H9 (cell line): ENCODE results near the gene CREB5. TPM values are rescaled to one million over a fixed set of nuclear protein-coding genes. Genes with fewer than 3 reads are reported as not detected.

Experiments
- DNase-seq: peaks from one replicate; pipeline ENCODE4 v3.0.0-alpha.2; 2017
- H2AFZ ChIP-seq: one replicate; pipeline ENCODE4 v1.6.1; 2013; ENCODE audit warnings: mild to moderate bottlenecking, low read length, control low read depth, moderate library complexity
- H2AK5ac ChIP-seq: 2 replicates; pipeline ENCODE4 v1.6.1; 2013; ENCODE audit warnings: low read length, control low read depth, mixed read lengths; ENCODE audit not compliant: insufficient read length
- H2BK120ac ChIP-seq: one replicate; pipeline ENCODE4 v1.6.1; 2013; ENCODE audit warnings: low read depth, mild to moderate bottlenecking, low read length, control low read depth, inconsistent platforms; ENCODE audit not compliant: poor library complexity, severe bottlenecking
- H2BK12ac ChIP-seq: 2 replicates; pipeline ENCODE4 v1.6.1; 2013; ENCODE audit warnings: low read length, control low read depth, mixed read lengths, low read depth; ENCODE audit not compliant: insufficient read length
- H2BK15ac ChIP-seq: 2 replicates; pipeline ENCODE4 v1.6.1; 2013; ENCODE audit warnings: low read depth, low read length, control low read depth
- H2BK20ac ChIP-seq: one replicate; pipeline ENCODE4 v1.6.1; 2013; ENCODE audit warnings: low read depth, mild to moderate bottlenecking, low read length, control low read depth, inconsistent platforms; ENCODE audit not compliant: poor library complexity, severe bottlenecking
- H2BK5ac ChIP-seq: 2 replicates; pipeline ENCODE4 v1.6.1; 2013; ENCODE audit warnings: low read length, control low read depth, mixed read lengths; ENCODE audit not compliant: insufficient read length
- H3K14ac ChIP-seq: 2 replicates; pipeline ENCODE4 v1.6.1; 2013; ENCODE audit warnings: low read length, control low read depth; ENCODE audit not compliant: insufficient read depth
- H3K18ac ChIP-seq: 2 replicates; pipeline ENCODE4 v1.6.1; 2013; ENCODE audit warnings: low read depth, mild to moderate bottlenecking, mixed read lengths, low read length, control low read depth; ENCODE audit not compliant: insufficient read length
- H3K23ac ChIP-seq: 2 replicates; pipeline ENCODE4 v1.6.1; 2013; ENCODE audit warnings: low read length, control low read depth, mixed read lengths, low read depth; ENCODE audit not compliant: insufficient read length
- H3K23me2 ChIP-seq: 2 replicates; pipeline ENCODE4 v1.6.1; 2013; ENCODE audit warnings: low read depth, mild to moderate bottlenecking, mixed read lengths, low read length, control low read depth; ENCODE audit not compliant: insufficient read length, poor library complexity, severe bottlenecking
- H3K27ac ChIP-seq: 2 replicates; pipeline ENCODE4 v1.5.1; 2013; ENCODE audit warnings: low read length, control low read depth, mixed read lengths, low read depth; ENCODE audit not compliant: insufficient read length
- H3K27me3 ChIP-seq: 2 replicates; pipeline ENCODE4 v1.6.1; 2013; ENCODE audit warnings: low read length, control low read depth, inconsistent platforms; ENCODE audit not compliant: insufficient read depth
- H3K4ac ChIP-seq: 2 replicates; pipeline ENCODE4 v1.6.1; 2013; ENCODE audit warnings: low read depth, mild to moderate bottlenecking, control low read depth, inconsistent platforms, low read length, moderate library complexity
- H3K4me1 ChIP-seq: 2 replicates; pipeline ENCODE4 v1.6.1; 2013; ENCODE audit warnings: low read length, control low read depth, inconsistent platforms; ENCODE audit not compliant: insufficient read depth
- H3K4me2 ChIP-seq: 2 replicates; pipeline ENCODE4 v1.6.1; 2013; ENCODE audit warnings: low read length, control low read depth, mixed read lengths; ENCODE audit not compliant: insufficient read length, insufficient read depth
- H3K56ac ChIP-seq: 2 replicates; pipeline ENCODE4 v1.6.1; 2013; ENCODE audit warnings: low read depth, mild to moderate bottlenecking, mixed read lengths, low read length, control low read depth; ENCODE audit not compliant: insufficient read length
- H3K79me1 ChIP-seq: 2 replicates; pipeline ENCODE4 v1.6.1; 2013; ENCODE audit warnings: low read depth, mild to moderate bottlenecking, moderate library complexity, low read length, control low read depth, inconsistent platforms; ENCODE audit not compliant: insufficient read depth, poor library complexity, severe bottlenecking
- H3K79me2 ChIP-seq: 2 replicates; pipeline ENCODE4 v1.6.1; 2013; ENCODE audit warnings: low read length, control low read depth, inconsistent platforms; ENCODE audit not compliant: insufficient read depth
- H3K9ac ChIP-seq: 2 replicates; pipeline ENCODE4 v1.6.1; 2013; ENCODE audit warnings: low read length, control low read depth, mixed read lengths; ENCODE audit not compliant: insufficient read length; ENCODE audit errors: extremely low read depth
- H3K9me3 ChIP-seq: one replicate; pipeline ENCODE4 v1.6.1; 2013; ENCODE audit warnings: low read depth, low read length, inconsistent platforms; ENCODE audit not compliant: control insufficient read depth
- H3T11ph ChIP-seq: one replicate; pipeline ENCODE4 v1.6.1; 2013; ENCODE audit warnings: mild to moderate bottlenecking, low read length, control low read depth, inconsistent platforms
- H4K20me1 ChIP-seq: one replicate; pipeline ENCODE4 v1.6.1; 2013; ENCODE audit not compliant: control insufficient read depth, insufficient read length, insufficient read depth
- H4K5ac ChIP-seq: 2 replicates; pipeline ENCODE4 v1.6.1; 2013; ENCODE audit warnings: low read depth, mild to moderate bottlenecking, mixed read lengths, low read length, control low read depth; ENCODE audit not compliant: insufficient read length
- H4K8ac ChIP-seq: replicated peaks from 2 replicates; pipeline ENCODE4 v1.6.1; 2013; ENCODE audit warnings: low read length, control low read depth, mixed read lengths, low read depth; ENCODE audit not compliant: insufficient read length
- H4K91ac ChIP-seq: 2 replicates; pipeline ENCODE4 v1.6.1; 2013; ENCODE audit warnings: low read depth, mild to moderate bottlenecking, moderate library complexity, mixed read lengths, low read length, control low read depth; ENCODE audit not compliant: insufficient read length
- H3K27ac Mint-ChIP-seq, 3 experiments: 2 replicates in 2 of 3; 3 replicates in 1 of 3; pipeline ENCODE4 v1.8.0; 2020 to 2021; ENCODE audit warnings: mixed read lengths in 3 of 3, mild to moderate bottlenecking in 1 of 3, moderate library complexity in 1 of 3
- H3K27me3 Mint-ChIP-seq: 2 replicates; pipeline ENCODE4 v1.8.0; 2021; ENCODE audit warnings: low read depth, mild to moderate bottlenecking, moderate library complexity, mixed read lengths
- H3K36me3 Mint-ChIP-seq, 3 experiments: 2 replicates in 2 of 3; 3 replicates in 1 of 3; pipeline ENCODE4 v1.8.0; 2020 to 2021; ENCODE audit warnings: low read depth in 3 of 3, mixed read lengths in 3 of 3; ENCODE audit not compliant: insufficient read depth in 1 of 3
- H3K4me1 Mint-ChIP-seq, 2 experiments: 2 replicates each; pipeline ENCODE4 v1.8.0; 2020; ENCODE audit warnings: mixed read lengths in 2 of 2
- H3K4me3 Mint-ChIP-seq, 2 experiments: 2 replicates in 1 of 2; 3 replicates in 1 of 2; pipeline ENCODE4 v1.8.0; 2020 to 2021; ENCODE audit warnings: mild to moderate bottlenecking in 2 of 2, mixed read lengths in 2 of 2, moderate library complexity in 1 of 2
- H3K9me3 Mint-ChIP-seq, 2 experiments: 2 replicates in 1 of 2; 3 replicates in 1 of 2; pipeline ENCODE4 v1.8.0; 2020; ENCODE audit warnings: mild to moderate bottlenecking in 2 of 2, mixed read lengths in 2 of 2, moderate library complexity in 1 of 2
- CTCF ChIP-seq: fragments of 200-600 bp; sonication (generic); conservative IDR thresholded peaks from 3 replicates; pipeline ENCODE4 v1.8.0; 2021; ENCODE audit warnings: antibody characterized with exemption, mild to moderate bottlenecking
- WGBS: extraction: QIAGEN DNeasy Blood & Tissue Kit; methylation state at CpG from one replicate; pipeline ENCODE4 v1.1.7; 2013; ENCODE audit warnings: missing lambda C conversion rate, low lambda C conversion rate, mixed read lengths; ENCODE audit not compliant: insufficient read length; ENCODE audit errors: extremely low coverage; 5-methylcytosine and 5-hydroxymethylcytosine counted together
- total RNA-seq: library from RNA; stranded (reverse); gene quantifications from 2 replicates; pipeline ENCODE4 v1.2.1, GENCODE V29; 2021

CREB5 gene
- total RNA-seq, 1 experiment from 2014 or later = 4.0 TPM

- Histone ChIP-seq H3K9me3 (no peaks in the 10 kb centered on the region), H3K79me1 (no peaks in the 10 kb centered on the region), H3K56ac (no peak overlapping the region), H2BK5ac (no peak overlapping the region), H3K23ac (no peak overlapping the region), H3K27me3 (no peaks in the 10 kb centered on the region), H3K27ac (no peak overlapping the region), H4K20me1 (no peaks in the 10 kb centered on the region), H3K4me1 (peaks cover 4% of the 10 kb centered on the region; the same call in 1 of the 2 replicates), H3K4ac (no peak overlapping the region), H4K91ac (no peak overlapping the region), H3K79me2 (no peaks in the 10 kb centered on the region), H2AK5ac (no peak overlapping the region), H2AFZ (no peak overlapping the region), H3K9ac (no peak overlapping the region), H3T11ph (no peak overlapping the region), H4K8ac (no peak overlapping the region), H2BK20ac (no peak overlapping the region), H2BK12ac (no peak overlapping the region), H3K14ac (no peak overlapping the region), H3K23me2 (no peaks in the 10 kb centered on the region), H2BK15ac (no peak overlapping the region), H4K5ac (no peak overlapping the region), H2BK120ac (no peak overlapping the region), H3K4me2 (no peak overlapping the region), H3K18ac (no peak overlapping the region)
- no CpG with 5 or more reads among the region's 3 CpGs for WGBS
- Mint-ChIP-seq H3K27ac (no peak overlapping the region), H3K4me3 (no peak overlapping the region), H3K27me3 (no peaks in the 10 kb centered on the region), H3K4me1 (peaks cover 6 to 10% of the 10 kb centered on the region in 2 experiments), H3K9me3 (no peaks in the 10 kb centered on the region; a peak in 1 of 5 replicates), H3K36me3 (no peaks in the 10 kb centered on the region)
- no peak for TF ChIP-seq CTCF
- DNase-seq = no peak
These were observed 167.3 kb downstream of the CREB5 start for GRCh38 chr7:28579571-28579970.
